NK-92 (cell line): ENCODE results near the gene CACNA1E.

Experiments
- DNase-seq: peaks from one replicate; lab custom pipeline; 2025; ENCODE audit not compliant: unreplicated experiment; lab: John Stamatoyannopoulos, UW

The CACNA1E gene

DNA sequence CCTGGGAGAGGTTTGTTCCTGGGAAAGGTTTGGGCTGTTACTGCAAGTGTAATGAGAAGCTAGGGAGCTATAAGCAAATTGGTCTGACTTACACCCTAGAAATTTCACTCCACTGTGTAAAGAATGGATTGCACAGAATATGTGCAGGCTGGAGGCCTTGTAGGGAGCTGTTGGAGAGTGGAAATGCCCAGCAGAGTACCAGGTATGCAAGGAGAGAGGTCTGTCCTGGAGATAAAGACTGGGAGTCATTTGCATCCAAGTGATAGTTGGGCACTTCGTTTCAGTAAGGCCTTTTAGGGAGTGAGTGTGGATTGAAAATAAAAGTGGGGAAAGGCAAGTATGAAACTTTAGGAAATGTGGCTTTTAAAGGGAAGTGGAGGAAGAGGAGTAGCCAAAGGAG, 75.8 kb downstream of the CACNA1E start:
- no peak for DNase-seq

DNA sequence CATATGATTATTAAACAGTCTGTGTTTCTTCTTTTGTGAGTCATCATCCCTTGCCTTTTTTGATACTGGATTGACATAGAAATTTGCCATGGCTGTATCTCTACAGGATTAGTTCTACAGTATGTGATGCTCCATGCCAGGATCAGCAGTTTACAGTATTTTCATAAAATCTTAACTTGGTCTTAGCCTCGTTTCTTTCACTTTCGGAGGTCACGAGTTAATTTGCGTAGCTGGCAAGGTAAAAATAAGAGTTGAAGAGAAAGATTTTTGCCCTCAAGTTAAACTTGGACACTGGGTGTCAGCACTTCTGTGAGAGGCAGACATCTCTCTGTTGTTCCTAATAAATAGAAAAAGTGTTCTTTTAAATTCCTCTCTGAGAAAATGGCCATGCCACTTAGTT, 79.1 kb downstream of the CACNA1E start:
- no peak for DNase-seq

DNA sequence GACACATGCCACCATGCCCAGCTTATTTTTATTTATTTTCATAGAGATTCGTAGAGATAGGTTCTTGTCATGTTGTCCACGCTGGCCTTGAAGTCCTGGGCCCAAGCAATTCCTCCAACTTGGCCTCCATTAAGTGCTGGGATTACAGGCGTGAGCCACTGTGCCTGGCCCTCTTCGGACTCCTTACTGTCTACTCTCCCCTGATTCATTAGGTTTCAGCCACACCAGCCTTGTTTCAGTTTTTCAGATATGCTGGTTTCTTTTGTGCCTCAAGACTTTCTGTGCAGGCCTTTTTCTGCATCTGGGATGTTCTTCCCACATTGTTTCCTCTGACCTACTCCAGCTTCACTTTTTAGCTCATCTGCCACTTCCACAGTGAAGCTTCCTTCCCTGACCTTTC, 85.4 kb downstream of the CACNA1E start:
- DNase-seq: no peak

DNA sequence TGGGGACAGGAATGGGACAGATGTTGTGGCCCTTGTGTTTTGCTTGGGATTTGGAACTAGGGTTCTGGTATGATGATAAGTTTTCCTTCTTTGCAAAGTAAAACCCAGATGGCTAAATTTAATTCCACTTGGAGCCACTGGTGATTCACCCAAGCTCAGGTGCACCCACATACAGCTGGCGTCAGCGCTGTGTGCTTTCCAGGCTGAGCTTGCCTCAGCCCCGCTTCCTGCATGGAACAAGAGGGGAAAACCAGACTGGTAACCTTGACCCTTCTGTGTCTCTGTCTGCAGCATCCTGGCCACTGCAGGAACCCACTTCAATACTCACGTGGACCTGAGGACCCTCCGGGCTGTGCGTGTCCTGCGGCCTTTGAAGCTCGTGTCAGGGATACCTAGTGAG, 94.2 kb downstream of the CACNA1E start:
- no peak for DNase-seq

DNA sequence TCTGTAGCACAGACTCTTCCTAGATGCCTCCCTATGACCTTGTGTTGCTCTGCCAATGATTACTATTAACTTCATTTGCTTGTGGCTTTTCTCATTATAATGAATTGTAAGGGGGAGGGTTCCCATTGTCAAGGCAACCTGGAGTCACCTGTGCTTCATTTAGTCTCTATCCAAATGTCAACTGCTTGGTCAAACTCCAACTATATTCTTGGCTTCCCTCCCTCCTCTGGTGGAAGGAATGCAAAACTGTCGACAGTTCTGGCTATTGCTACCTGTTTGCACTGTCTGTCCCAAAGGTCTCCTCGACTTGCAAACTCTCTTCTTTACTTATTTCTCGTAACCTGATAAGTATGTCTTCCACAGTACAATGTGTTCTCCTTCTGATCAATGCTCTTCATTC, 100.3 kb downstream of the CACNA1E start:
- DNase-seq: no peak

DNA sequence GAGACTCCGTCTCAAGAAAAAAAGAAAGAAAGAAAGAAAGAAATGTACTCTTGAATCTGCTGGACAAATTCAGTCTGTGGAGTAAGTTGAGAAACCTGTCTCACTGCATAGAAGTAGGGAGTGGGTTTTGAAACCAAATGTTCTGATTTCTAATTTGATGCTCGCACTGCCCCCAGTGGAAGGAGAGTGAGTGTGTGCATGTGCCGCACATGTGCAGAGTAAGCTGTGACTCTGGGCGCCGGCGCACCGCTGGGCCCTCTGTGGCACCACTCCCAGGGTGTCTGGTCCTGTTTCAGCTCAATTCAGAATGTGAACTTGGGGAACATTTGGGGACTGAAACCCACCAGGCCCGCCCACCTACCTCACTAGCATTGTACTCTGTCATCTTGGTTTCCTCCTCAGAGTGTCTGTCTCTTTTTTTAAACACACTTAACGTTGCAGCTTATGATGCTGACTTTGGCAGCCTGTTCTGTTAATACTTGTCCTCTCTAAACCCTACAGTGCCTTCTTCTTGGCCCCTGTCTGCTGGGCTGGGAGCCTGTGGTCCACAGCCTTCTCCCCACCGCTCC, 104.6 kb downstream of the CACNA1E start:
- no peak for DNase-seq

DNA sequence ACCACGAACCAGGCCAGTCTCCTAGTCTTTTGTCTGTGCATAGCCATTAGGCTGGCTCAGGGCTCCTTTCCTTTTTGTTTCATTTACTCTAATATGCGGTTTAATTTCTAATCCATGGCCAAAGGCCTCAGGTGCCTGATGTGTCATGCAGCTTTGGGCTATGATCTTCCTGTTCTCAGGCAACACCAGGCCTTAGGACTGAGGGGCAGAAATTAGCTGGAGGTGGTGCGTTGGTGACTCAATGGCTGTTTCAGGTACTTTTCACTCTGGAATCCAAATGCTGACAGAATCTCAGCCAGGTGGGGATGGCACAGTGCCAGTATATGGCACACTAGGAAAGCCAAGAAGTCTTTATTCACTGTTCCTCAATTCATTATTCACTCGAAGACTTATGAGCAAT, 105.3 kb downstream of the CACNA1E start:
- DNase-seq: no peak

DNA sequence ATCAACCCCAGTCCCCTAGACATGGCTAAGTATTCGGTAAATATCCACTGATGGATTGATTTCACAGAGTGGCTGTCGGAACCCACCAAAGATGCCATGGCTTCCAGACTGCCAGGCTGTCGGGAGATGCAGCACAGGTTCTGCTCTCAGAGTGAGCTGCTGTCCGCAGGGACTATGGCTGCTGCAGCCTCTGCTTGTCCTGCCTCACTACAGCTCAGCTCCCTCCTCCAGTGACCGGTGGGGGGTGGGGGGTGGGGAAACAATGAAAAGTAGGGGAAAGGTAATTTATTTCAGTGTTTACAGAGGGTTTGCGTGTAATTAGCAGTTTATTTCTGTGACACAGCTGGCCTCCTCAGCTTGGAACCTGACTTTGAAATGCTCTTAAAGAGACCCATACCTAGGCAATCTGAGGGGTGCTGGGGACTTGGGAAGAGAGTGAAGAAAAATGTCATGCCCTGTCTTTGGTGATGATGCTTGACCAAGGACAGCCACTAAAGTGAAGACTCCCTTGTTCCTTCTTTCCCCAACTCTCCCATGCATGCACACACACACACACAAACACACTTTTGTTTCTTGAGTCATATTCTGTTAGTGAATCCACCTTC, 109.0 kb downstream of the CACNA1E start:
- DNase-seq: no peak

DNA sequence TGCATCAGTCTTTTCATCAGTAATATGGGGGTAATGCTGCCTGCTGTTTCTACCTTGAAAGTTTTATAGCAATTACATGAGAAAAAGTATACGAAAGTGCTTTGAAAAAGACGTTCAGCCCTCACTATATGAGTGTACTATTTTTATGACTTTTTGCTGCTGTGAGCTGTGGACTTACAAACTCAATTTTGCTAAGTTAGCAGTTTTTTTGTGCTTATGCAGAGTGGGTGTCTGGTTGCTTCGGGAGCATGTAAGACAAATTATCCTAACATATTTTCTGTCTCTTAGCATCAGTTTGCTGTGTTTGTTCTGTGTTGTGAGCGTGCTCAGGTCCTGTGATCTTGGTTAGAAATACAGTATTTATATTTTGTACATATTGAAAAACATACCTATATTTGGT, 109.7 kb downstream of the CACNA1E start:
- no peak for DNase-seq

DNA sequence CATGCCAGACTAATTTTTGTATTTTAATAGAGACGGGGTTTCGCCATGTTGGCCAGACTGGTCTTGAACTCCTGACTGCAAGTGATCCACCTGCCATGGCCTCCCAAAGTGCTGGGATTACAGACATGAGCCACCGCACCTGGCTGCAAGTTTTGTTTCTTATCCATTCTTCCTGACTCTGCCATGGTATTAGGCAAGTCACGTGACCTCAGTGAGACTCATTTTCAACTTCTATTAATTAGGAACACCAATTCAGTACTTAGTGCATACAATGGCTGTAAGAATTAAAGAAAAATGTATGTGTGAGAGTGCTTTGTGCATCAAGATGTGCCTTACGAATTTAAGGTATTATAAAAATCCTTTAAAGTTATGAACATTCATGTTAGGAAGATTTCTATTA, 111.2 kb downstream of the CACNA1E start:
- no peak for DNase-seq

DNA sequence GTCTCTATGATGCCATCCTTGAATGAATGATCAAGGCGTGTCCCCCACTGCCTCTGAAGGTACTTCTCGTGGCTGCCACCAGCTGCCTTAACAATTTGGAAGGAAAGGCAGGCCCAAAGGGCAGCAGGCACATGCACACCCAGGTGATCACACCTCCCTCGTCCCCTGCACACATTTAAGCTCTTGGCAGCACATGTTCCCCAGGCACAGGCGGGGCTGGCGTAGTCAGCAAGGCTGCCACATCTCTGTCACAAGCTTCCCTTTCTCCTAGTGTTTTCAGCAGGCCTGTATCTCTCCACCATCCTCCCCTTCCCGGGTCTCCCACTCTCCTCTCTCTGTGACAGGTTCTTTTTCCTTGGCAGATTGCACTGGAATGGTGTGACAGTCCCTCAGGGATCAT, 111.9 kb downstream of the CACNA1E start:
- no peak for DNase-seq

DNA sequence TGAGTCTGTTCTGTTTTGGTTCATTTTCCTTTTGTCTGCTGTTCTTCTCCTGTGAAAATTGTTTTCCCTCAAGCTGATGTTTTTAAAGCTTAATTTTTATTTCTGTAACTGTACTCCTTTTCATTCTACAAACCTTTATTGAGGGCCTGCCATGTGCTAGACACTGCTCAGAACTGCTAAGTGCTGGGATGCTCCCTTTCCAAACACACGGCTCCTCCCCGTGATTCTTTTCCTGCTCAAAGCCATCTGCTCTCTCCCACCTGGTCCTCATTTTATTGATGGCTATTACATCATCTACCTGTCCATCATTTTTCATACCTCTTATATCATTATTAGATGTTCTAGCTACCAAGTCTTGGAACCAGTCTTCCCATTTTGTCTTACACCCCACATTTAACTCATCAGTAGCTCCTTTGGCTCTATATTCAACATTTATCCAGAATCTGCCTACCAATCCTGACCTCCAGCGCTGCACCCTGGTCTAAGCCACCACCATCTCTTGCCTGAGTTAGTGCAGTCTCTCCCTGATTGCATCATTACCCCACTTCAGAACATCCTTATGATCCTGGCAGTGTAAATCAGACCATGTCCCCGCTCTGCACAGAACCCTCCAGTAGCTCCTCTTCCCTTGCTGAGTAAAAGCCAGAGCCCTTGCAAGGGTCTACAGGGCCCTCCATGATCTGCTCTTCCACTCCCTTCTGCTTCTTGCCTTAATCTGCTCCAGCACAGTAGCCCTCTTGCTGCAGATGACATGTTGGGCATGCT, 118.1 kb downstream of the CACNA1E start:
- no peak for DNase-seq

DNA sequence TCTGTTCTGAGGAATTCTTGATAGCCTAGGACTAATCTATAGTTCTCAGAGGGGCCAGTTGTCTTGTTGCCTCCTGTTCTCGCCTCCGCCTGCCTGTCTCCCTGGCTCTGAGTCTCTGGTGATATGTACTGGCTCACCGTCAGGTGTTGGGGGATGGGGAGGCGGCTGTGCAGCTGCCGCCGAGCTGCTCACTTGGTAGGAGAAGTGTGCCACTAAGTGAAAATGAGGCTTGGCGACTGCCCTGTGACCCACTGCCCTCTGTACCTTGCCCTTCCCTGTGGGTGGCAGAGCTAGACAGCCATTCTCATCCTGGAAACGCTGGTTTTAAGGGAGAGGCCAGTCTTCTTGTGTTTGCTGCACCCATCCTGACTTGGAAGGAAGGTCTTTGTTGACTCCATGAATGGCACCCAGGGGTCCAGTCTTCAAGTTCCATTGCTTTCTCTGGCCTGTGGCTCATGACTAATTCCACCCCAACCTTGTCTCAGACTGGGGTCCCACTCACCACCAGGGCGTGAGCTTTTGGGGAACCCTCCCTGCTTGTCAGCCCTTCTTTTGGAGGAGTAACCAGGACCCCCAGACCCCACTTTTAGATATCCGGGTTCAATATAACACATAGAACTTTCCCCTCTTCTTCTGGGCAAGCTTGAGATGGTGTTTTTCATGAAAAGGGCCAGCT, 120.6 kb downstream of the CACNA1E start:
- DNase-seq: no peak

DNA sequence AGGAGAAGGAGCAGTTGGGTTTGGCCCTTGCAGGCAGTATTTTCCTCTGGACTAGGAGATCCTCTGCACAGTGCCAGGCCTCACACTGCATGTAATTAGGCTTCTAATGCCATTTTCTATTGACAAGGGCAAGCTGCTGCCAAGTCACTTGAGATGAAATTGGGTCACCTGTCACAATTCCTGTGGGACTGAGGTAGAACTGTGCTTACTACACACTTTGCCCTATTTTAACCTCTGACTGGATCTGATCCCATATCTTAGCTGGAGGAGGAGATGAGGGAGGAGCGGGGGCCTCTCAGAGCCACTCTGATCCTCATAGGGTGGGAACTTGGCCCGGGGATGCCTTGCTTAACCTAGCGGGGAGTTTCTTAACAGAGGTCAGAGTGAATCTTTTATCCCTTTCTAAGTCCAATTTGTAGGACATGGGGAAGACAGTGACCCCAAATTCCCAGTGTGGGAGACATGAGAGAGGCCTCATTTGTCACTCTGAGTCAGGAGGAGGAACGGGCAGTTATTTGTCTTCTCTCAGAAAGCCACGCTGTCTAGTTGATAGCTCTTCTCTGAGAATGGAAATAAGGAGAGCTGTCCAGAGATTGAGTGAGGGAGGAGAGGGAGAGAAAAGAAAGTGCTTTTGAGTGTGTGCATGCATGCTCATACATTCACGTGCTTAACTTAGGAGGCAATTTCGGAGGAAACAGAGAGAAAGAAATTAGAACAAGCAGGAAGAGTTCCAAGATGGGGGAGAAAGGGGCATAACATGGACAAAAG, 121.3 kb downstream of the CACNA1E start:
- no peak for DNase-seq

DNA sequence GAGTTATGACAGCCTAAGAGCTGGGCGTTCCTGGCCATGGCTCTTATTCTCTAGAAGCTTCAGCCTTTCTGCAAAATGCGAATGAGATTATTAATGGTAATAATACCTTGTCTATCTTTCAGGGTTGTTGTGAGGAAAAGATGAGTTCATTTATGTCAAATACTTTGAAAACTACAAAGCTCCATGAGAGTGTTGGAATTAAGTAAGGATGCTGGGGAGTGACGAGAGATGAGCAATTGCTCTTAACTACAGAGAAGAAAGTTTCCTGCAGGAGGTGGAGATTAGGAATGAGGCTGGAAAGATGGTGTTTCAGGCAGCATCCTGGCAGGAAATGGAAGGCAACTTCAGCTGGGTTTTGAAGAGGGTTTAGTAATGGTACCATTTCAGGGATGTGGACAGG, 124.2 kb downstream of the CACNA1E start:
- no peak for DNase-seq

DNA sequence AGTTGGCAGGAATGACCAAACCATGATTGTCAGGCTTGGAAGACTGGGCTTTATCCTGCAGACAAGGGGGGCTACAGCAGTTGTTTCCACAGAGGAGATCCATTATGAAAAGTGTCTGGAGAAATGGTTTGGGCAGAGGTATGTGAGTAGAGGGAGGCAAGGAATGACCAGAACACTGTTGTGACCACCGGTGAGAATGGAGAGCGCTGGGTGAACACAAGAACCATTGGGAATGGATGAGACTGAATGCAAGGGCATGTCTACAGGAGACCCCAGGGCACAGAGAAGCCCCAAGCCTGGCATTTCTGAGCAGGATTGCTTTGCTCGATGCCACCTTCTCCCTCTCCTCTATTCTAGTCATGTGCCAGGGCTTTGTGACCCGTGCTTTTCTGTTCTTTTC, 125.1 kb downstream of the CACNA1E start:
- no peak for DNase-seq

DNA sequence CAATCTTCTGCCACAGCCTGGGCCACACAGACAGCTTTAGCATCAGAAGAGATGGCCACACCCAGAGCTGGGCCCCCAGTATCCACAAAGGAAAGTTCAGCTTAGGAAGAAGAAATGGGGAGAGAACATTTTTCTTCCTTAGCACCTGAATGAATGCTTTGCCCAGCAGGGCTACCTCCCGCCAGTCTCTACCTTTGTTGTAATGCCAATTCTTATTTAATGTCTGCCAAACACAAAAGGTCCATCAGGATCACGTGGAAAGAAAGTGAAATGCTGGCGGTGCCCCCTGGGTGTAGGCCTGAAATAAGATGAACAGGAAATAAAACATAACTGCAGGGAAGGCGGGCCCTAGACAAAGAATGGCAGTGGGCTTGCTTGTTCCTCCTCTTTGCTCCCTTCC, 125.6 kb downstream of the CACNA1E start:
- no peak for DNase-seq

DNA sequence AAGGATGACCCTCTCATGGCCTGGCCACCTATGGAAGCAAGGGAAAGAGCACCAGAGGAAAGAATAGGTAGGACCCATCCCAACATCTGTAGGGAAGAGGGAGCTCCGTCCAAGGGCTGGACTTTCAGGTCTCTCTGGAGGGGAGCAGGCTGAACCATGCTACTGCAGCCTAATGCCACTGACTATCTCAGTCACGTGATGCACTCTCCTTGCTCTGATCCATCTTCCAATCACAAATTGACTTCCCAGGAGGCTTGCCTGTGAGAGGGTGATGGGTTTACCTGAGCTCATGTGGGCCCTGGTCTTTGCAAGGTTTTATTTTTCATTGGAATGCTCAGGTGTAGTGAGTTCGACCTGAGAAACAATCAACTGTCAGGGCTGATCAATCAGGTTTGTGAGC, 128.8 kb downstream of the CACNA1E start:
- DNase-seq: no peak

DNA sequence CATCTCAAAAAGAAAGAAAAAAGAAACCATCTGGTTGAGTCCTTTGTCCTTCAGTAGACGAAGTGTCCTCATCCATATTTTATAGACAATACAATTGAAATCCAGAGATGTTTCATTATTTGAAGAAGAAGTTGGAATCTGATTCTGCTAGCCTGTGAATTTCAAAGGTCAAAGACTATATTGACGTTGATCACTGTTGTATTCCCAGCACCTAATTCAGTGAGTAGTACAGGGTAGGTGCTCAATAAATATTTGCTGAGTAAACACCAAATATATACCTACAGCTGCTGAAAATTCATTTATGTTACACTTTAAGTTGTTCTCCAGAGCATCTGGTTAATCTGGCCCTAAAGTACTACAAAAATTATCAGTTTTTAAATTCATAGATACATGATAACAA, 135.2 kb downstream of the CACNA1E start:
- no peak for DNase-seq

DNA sequence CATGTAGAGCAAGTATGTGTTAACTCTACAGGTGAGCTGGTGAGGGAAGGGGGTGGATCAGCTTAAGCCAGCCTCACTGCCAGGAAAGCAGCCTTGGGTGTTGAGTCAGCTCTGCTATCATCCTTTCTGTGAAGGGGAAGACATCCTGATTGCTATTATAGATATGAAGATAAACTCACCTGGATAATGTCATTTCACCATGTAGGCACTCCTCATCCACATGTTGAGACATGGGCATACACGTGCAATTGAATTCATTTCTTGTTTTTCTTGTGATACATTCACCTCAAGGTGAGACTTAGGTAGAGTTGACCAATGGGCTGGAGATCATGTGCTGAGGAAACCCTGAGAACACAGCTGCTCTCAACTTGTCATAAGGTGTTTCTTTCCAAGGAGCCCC, 136.9 kb downstream of the CACNA1E start:
- no peak for DNase-seq

DNA sequence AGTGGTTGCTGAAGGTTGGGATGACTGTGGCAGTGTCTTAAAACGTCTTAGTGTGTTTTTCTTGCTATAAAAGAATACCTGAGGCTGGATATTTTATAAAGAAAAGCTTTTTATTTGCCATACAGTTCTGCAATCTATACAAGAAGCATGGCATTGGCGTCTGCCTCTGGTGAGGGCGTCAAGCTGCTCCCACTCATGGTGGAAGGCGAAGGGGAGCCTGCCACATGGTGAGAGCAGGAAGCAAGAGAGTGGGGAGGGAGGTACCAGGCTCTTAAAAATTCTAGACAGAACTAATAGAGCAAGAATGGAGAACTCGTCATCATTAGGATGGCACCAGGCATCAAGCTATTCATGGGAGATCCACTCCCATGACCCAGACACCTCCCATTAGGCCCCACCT, 140.5 kb downstream of the CACNA1E start:
- DNase-seq: no peak
